ENCODE measurements around the gene ADAM12.

The ADAM12 gene

DNA sequence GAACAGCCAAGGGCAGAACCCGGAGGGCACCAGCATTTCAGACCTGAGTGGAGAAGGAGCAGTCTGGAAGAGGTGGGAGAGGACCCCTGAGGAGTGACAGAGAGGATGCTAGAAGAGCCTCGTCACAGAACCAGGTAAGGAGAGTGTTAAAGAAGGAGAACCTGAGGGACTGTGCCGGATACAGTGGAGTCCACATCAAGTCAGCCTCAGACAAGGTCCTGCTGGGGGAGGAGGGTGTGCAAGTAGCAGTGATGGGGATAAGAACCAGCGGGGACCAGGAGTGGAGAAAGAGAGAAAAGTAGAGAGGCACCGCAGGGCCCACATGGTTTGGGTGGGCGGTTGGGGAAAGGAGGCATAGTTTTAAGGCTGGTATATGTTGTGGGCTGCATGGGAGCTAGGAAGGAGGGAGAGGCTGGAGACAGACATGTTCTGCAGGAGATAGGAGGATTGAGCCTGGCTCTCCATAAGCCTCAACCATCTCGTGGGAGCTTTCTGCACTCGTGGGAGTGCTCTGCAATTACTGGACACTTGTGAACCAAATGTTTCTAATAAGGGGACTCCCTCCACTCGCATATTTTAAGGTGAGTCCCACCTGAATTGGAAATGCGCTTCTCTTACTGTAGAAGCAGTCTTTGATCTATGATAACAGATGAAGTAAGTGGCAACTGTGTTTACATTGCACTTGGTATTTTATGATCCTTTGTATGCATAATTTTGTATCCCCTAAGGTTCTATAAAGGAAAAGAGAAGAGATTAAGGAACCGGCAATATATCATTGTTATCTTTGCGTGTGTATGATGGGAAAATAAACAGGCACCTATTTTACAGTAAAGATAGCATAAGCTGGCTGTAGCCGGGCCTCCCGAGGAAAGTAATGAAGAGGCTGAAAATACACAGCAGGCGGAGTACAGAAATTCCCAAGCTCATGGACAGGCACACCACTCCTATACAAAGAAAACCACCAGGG lies 154.8 kb downstream of the ADAM12 start (continued):
- TF ChIP-seq, protein P1, sequence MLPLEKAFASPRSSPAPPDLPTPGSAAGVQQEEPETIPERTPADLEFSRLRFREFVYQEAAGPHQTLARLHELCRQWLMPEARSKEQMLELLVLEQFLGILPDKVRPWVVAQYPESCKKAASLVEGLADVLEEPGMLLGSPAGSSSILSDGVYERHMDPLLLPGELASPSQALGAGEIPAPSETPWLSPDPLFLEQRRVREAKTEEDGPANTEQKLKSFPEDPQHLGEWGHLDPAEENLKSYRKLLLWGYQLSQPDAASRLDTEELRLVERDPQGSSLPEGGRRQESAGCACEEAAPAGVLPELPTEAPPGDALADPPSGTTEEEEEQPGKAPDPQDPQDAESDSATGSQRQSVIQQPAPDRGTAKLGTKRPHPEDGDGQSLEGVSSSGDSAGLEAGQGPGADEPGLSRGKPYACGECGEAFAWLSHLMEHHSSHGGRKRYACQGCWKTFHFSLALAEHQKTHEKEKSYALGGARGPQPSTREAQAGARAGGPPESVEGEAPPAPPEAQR (tag by site-specific recombination; IDR thresholded peaks at IDR 0.05), result no peak
- TF ChIP-seq ZNF140 (tag by site-specific recombination; IDR thresholded peaks at IDR 0.05) (no peak), WT1 (tag by site-specific recombination; IDR thresholded peaks at IDR 0.05) (peak; percentile 5), ZNF48 (tag by site-specific recombination; IDR thresholded peaks at IDR 0.05) (no peak), ZFP69B (tag by site-specific recombination; IDR thresholded peaks at IDR 0.05) (no peak), HOXD13 (CRISPR knock-in tag; IDR thresholded peaks at IDR 0.05; ENCODE audit: borderline replicate concordance) (no peak), ZNF747 (tag by site-specific recombination; IDR thresholded peaks at IDR 0.05) (no peak), ZNF837 (tag by site-specific recombination; IDR thresholded peaks at IDR 0.05) (no peak), MEIS1 (CRISPR knock-in tag; IDR thresholded peaks at IDR 0.05; ENCODE audit: borderline replicate concordance) (no peak), KLF9 (tag by site-specific recombination; IDR thresholded peaks at IDR 0.05; ENCODE audit: low read depth) (no peak), ZNF132 (tag by site-specific recombination; IDR thresholded peaks at IDR 0.05; ENCODE audit: borderline replicate concordance) (no peak), ZNF133 (tag by site-specific recombination; IDR thresholded peaks at IDR 0.05) (0 out of 2 replicates have a peak, but pooled peaks have one; percentile 11), ZNF221 (tag by site-specific recombination; IDR thresholded peaks at IDR 0.05; ENCODE audit: borderline replicate concordance) (no peak), ZNF707 (tag by site-specific recombination; IDR thresholded peaks at IDR 0.05) (no peak), KLF8 (tag by site-specific recombination; IDR thresholded peaks at IDR 0.05) (peak; percentile 92), ZNF768 (tag by site-specific recombination; IDR thresholded peaks at IDR 0.05) (no peak), PRDM1 (tag by site-specific recombination; IDR thresholded peaks at IDR 0.05) (no peak), ZNF311 (tag by site-specific recombination; IDR thresholded peaks at IDR 0.05; ENCODE audit: borderline replicate concordance) (no peak), ZNF658 (tag by site-specific recombination; IDR thresholded peaks at IDR 0.05) (no peak), ZNF561 (tag by site-specific recombination; IDR thresholded peaks at IDR 0.05; ENCODE audit: borderline replicate concordance) (peak; percentile 97)
- TF ChIP-seq, protein P2, sequence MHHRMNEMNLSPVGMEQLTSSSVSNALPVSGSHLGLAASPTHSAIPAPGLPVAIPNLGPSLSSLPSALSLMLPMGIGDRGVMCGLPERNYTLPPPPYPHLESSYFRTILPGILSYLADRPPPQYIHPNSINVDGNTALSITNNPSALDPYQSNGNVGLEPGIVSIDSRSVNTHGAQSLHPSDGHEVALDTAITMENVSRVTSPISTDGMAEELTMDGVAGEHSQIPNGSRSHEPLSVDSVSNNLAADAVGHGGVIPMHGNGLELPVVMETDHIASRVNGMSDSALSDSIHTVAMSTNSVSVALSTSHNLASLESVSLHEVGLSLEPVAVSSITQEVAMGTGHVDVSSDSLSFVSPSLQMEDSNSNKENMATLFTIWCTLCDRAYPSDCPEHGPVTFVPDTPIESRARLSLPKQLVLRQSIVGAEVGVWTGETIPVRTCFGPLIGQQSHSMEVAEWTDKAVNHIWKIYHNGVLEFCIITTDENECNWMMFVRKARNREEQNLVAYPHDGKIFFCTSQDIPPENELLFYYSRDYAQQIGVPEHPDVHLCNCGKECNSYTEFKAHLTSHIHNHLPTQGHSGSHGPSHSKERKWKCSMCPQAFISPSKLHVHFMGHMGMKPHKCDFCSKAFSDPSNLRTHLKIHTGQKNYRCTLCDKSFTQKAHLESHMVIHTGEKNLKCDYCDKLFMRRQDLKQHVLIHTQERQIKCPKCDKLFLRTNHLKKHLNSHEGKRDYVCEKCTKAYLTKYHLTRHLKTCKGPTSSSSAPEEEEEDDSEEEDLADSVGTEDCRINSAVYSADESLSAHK (tag by site-specific recombination; IDR thresholded peaks at IDR 0.05), result peak; percentile 92
- TF ChIP-seq, protein P3, sequence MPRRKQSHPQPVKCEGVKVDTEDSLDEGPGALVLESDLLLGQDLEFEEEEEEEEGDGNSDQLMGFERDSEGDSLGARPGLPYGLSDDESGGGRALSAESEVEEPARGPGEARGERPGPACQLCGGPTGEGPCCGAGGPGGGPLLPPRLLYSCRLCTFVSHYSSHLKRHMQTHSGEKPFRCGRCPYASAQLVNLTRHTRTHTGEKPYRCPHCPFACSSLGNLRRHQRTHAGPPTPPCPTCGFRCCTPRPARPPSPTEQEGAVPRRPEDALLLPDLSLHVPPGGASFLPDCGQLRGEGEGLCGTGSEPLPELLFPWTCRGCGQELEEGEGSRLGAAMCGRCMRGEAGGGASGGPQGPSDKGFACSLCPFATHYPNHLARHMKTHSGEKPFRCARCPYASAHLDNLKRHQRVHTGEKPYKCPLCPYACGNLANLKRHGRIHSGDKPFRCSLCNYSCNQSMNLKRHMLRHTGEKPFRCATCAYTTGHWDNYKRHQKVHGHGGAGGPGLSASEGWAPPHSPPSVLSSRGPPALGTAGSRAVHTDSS (tag by site-specific recombination; IDR thresholded peaks at IDR 0.05), result peak; percentile 55; the same call in 1 of the 2 replicates
- TF ChIP-seq, protein P4, sequence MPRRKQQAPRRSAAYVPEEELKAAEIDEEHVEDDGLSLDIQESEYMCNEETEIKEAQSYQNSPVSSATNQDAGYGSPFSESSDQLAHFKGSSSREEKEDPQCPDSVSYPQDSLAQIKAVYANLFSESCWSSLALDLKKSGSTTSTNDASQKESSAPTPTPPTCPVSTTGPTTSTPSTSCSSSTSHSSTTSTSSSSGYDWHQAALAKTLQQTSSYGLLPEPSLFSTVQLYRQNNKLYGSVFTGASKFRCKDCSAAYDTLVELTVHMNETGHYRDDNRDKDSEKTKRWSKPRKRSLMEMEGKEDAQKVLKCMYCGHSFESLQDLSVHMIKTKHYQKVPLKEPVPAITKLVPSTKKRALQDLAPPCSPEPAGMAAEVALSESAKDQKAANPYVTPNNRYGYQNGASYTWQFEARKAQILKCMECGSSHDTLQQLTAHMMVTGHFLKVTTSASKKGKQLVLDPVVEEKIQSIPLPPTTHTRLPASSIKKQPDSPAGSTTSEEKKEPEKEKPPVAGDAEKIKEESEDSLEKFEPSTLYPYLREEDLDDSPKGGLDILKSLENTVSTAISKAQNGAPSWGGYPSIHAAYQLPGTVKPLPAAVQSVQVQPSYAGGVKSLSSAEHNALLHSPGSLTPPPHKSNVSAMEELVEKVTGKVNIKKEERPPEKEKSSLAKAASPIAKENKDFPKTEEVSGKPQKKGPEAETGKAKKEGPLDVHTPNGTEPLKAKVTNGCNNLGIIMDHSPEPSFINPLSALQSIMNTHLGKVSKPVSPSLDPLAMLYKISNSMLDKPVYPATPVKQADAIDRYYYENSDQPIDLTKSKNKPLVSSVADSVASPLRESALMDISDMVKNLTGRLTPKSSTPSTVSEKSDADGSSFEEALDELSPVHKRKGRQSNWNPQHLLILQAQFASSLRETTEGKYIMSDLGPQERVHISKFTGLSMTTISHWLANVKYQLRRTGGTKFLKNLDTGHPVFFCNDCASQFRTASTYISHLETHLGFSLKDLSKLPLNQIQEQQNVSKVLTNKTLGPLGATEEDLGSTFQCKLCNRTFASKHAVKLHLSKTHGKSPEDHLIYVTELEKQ (tag by site-specific recombination; IDR thresholded peaks at IDR 0.05; ENCODE audit: borderline replicate concordance), result peak; percentile 84
- TF ChIP-seq, protein P5, sequence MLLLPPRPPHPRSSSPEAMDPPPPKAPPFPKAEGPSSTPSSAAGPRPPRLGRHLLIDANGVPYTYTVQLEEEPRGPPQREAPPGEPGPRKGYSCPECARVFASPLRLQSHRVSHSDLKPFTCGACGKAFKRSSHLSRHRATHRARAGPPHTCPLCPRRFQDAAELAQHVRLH (tag by site-specific recombination; IDR thresholded peaks at IDR 0.05), result peak; percentile 84
- TF ChIP-seq, protein P6, sequence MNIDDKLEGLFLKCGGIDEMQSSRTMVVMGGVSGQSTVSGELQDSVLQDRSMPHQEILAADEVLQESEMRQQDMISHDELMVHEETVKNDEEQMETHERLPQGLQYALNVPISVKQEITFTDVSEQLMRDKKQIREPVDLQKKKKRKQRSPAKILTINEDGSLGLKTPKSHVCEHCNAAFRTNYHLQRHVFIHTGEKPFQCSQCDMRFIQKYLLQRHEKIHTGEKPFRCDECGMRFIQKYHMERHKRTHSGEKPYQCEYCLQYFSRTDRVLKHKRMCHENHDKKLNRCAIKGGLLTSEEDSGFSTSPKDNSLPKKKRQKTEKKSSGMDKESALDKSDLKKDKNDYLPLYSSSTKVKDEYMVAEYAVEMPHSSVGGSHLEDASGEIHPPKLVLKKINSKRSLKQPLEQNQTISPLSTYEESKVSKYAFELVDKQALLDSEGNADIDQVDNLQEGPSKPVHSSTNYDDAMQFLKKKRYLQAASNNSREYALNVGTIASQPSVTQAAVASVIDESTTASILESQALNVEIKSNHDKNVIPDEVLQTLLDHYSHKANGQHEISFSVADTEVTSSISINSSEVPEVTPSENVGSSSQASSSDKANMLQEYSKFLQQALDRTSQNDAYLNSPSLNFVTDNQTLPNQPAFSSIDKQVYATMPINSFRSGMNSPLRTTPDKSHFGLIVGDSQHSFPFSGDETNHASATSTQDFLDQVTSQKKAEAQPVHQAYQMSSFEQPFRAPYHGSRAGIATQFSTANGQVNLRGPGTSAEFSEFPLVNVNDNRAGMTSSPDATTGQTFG (tag by site-specific recombination; IDR thresholded peaks at IDR 0.05; ENCODE audit: borderline replicate concordance), result no peak
